GM04503 (cell line): ENCODE measurements around the gene PPP6R1.

ENCODE experiments used
- DNase-seq: peaks from one replicate; pipeline ENCODE4 v3.0.0-alpha.2; 2012; ENCODE audit warnings: low read depth

Gene PPP6R1

GRCh38 chr19:55279770-55280643 is 21.2 kb upstream of the PPP6R1 start, which contains the start of gene HSPBP1:
Gene HSPBP1 (minus strand): TSS chr19:55280110. CDS start chr19:55279608, 502 bp downstream.
- peak; percentile 46 for DNase-seq

GRCh38 chr19:55279340-55279739 is 20.5 kb upstream of the PPP6R1 start:
- no peak for DNase-seq

GRCh38 chr19:55278391-55279135 is 19.7 kb upstream of the PPP6R1 start:
- DNase-seq, result no peak

GRCh38 chr19:55277494-55277893 is 18.7 kb upstream of the PPP6R1 start:
- no peak for DNase-seq

GRCh38 chr19:55276720-55277430 is 18.1 kb upstream of the PPP6R1 start:
- no peak for DNase-seq

GRCh38 chr19:55275851-55276719 is 17.3 kb upstream of the PPP6R1 start:
- DNase-seq, result no peak

GRCh38 chr19:55273978-55274707 is 15.3 kb upstream of the PPP6R1 start:
- DNase-seq, result no peak

- DNase-seq, result no peak
Measured at GRCh38 chr19:55272142-55272541, 13.3 kb upstream of the PPP6R1 start.

GRCh38 chr19:55270172-55270942 is 11.5 kb upstream of the PPP6R1 start:
- no peak for DNase-seq

GRCh38 chr19:55269299-55269698 is 10.5 kb upstream of the PPP6R1 start:
- no peak for DNase-seq

- no peak for DNase-seq
Measured at GRCh38 chr19:55266840-55267239, 8.0 kb upstream of the PPP6R1 start.

GRCh38 chr19:55266404-55266803 is 7.6 kb upstream of the PPP6R1 start:
- DNase-seq, result no peak

GRCh38 chr19:55265723-55266386 is 7.0 kb upstream of the PPP6R1 start:
- DNase-seq, result no peak

GRCh38 chr19:55265173-55265572 is 6.4 kb upstream of the PPP6R1 start:
- no peak for DNase-seq

GRCh38 chr19:55264531-55264930 is 5.7 kb upstream of the PPP6R1 start:
- DNase-seq, result no peak

- no peak for DNase-seq
Measured at GRCh38 chr19:55262359-55262758, 3.5 kb upstream of the PPP6R1 start.

GRCh38 chr19:55261671-55262126 is 2.9 kb upstream of the PPP6R1 start:
- no peak for DNase-seq

GRCh38 chr19:55259540-55260210 is 858 bp upstream of the PPP6R1 start:
- no peak for DNase-seq

GRCh38 chr19:55258476-55258827 is 365 bp downstream of the PPP6R1 start:
- DNase-seq, result no peak
